HG03064 (cell line): ENCODE measurements around the gene KCNF1.

Source experiments
- ATAC-seq: cut with Tn5 transposase; IDR thresholded peaks from one replicate; pipeline ENCODE4 v1.9.1; 2021; ENCODE audit warnings: low read depth; ENCODE audit not compliant: unreplicated experiment

Gene KCNF1

GRCh38 chr2:10911291-10912075, at the start of gene KCNF1:
KCNF1 (plus strand) TSS chr2:10911934; CDS start chr2:10912427, 493 bp downstream.
- no peak for ATAC-seq

- ATAC-seq = no peak
Measured at GRCh38 chr2:10862330-10862729, 49.4 kb upstream of the KCNF1 start.

- no peak for ATAC-seq
Measured at GRCh38 chr2:10863047-10863446, 48.7 kb upstream of the KCNF1 start.

GRCh38 chr2:10863837-10864236, 47.9 kb upstream of the KCNF1 start:
- ATAC-seq = peak; percentile 64

GRCh38 chr2:10864251-10864650, 47.5 kb upstream of the KCNF1 start:
- no peak for ATAC-seq

GRCh38 chr2:10864861-10865636, 46.7 kb upstream of the KCNF1 start:
- peak; percentile 90 for ATAC-seq

GRCh38 chr2:10865841-10866240, 45.9 kb upstream of the KCNF1 start:
- no peak for ATAC-seq

GRCh38 chr2:10867692-10868420, 43.9 kb upstream of the KCNF1 start:
- no peak for ATAC-seq

- ATAC-seq = no peak
Measured at GRCh38 chr2:10868465-10869314, 43.0 kb upstream of the KCNF1 start.

- ATAC-seq = no peak
Measured at GRCh38 chr2:10871978-10872377, 39.8 kb upstream of the KCNF1 start.

GRCh38 chr2:10873171-10873570, 38.6 kb upstream of the KCNF1 start:
- no peak for ATAC-seq

GRCh38 chr2:10873790-10874437, 37.8 kb upstream of the KCNF1 start:
- ATAC-seq = no peak

- no peak for ATAC-seq
Measured at GRCh38 chr2:10875126-10875525, 36.6 kb upstream of the KCNF1 start.

GRCh38 chr2:10876394-10876793, 35.3 kb upstream of the KCNF1 start:
- no peak for ATAC-seq

GRCh38 chr2:10876963-10877362, 34.8 kb upstream of the KCNF1 start:
- no peak for ATAC-seq

- ATAC-seq = no peak
Measured at GRCh38 chr2:10877651-10878111, 34.1 kb upstream of the KCNF1 start.

GRCh38 chr2:10878268-10878915, 33.3 kb upstream of the KCNF1 start:
- ATAC-seq = no peak

- ATAC-seq = no peak
Measured at GRCh38 chr2:10879159-10879558, 32.6 kb upstream of the KCNF1 start.
